DND-41 (cell line): ENCODE data around the gene WFIKKN1.

ENCODE experiments used
- CTCF ChIP-seq: IDR thresholded peaks from 2 replicates; pipeline ENCODE4 v1.5.1; 2012; ENCODE audit warnings: borderline replicate concordance, low read length, moderate library complexity, mild to moderate bottlenecking; ENCODE audit not compliant: poor library complexity, severe bottlenecking; ENCODE audit errors: extremely low read depth
- EZH2 ChIP-seq: IDR thresholded peaks from 3 replicates; pipeline ENCODE4 v1.6.1; 2012; ENCODE audit warnings: borderline replicate concordance, low read depth, mild to moderate bottlenecking, moderate library complexity, low read length, inconsistent platforms; ENCODE audit not compliant: severe bottlenecking

- no peak for TF ChIP-seq CTCF
- TF ChIP-seq EZH2: no peak
These were observed 36.5 kb downstream of the WFIKKN1 start for GRCh38 chr16:667113-667779.
